OCI-LY3 (cell line): ENCODE results near the gene MTHFD1L.

Experiments used
- H2AFZ ChIP-seq: fragments of 200-600, 300-600 bp; shearing (Covaris generic); 2 replicates; pipeline ENCODE4 v1.6.0; 2014; ENCODE audit warnings: antibody characterized with exemption, low read depth, low read length
- H3K27ac ChIP-seq: fragments of 200-600, 300-600 bp; sonication (generic); 2 replicates; pipeline ENCODE4 v1.5.1; 2014; ENCODE audit warnings: mild to moderate bottlenecking, low read length, moderate library complexity, mixed read lengths
- H3K27me3 ChIP-seq: fragments of 200-600, 300-600 bp; sonication (generic); 2 replicates; pipeline ENCODE4 v1.6.1; 2014; ENCODE audit warnings: low read depth, low read length, mixed read lengths
- H3K36me3 ChIP-seq: fragments of 200-600, 300-600 bp; sonication (generic); replicated peaks from 2 replicates; pipeline ENCODE3; 2014; ENCODE audit warnings: low read depth, low read length, mixed read lengths
- H3K4me1 ChIP-seq: fragments of 300-600, 200-600 bp; sonication (generic); 2 replicates; pipeline ENCODE4 v1.6.1; 2014; ENCODE audit warnings: low read length, mixed read lengths
- H3K4me2 ChIP-seq: fragments of 200-600, 300-600 bp; sonication (generic); 2 replicates; pipeline ENCODE4 v1.6.1; 2014; ENCODE audit warnings: low read length, mixed read lengths
- H3K4me3 ChIP-seq: fragments of 300-600, 200-600 bp; sonication (generic); 2 replicates; pipeline ENCODE4 v1.5.1; 2014; ENCODE audit warnings: antibody characterized with exemption, mild to moderate bottlenecking, low read length, moderate library complexity
- H3K79me2 ChIP-seq: fragments of 300-600, 200-600 bp; shearing (Covaris generic); 2 replicates; pipeline ENCODE4 v1.6.1; 2014; ENCODE audit warnings: mild to moderate bottlenecking, low read length, mixed read lengths
- H3K9ac ChIP-seq: fragments of 300-600, 200-600 bp; shearing (Covaris generic); 2 replicates; pipeline ENCODE4 v1.6.0; 2014; ENCODE audit warnings: mild to moderate bottlenecking, low read length, moderate library complexity
- H3K9me3 ChIP-seq: fragments of 200-600, 300-600 bp; shearing (Covaris generic); 2 replicates; pipeline ENCODE4 v1.6.1; 2014; ENCODE audit warnings: low read length, mixed read lengths; ENCODE audit not compliant: insufficient read depth
- H4K20me1 ChIP-seq: fragments of 200-600, 300-600 bp; sonication (generic); 2 replicates; pipeline ENCODE4 v1.6.1; 2016; ENCODE audit warnings: low read length, mixed read lengths; ENCODE audit not compliant: insufficient read depth
- CTCF ChIP-seq: fragments of 200-600, 300-600 bp; sonication (generic); IDR thresholded peaks from 2 replicates; pipeline ENCODE4 v1.5.1; 2014; ENCODE audit warnings: antibody characterized with exemption, low read length, low read depth
- EZH2phosphoT487 ChIP-seq: fragments of 200-600 bp; shearing (Covaris generic); IDR thresholded peaks from 2 replicates; pipeline ENCODE4 v1.6.1; 2018; ENCODE audit warnings: antibody characterized with exemption, mixed run types, low read depth

MTHFD1L gene

DNA sequence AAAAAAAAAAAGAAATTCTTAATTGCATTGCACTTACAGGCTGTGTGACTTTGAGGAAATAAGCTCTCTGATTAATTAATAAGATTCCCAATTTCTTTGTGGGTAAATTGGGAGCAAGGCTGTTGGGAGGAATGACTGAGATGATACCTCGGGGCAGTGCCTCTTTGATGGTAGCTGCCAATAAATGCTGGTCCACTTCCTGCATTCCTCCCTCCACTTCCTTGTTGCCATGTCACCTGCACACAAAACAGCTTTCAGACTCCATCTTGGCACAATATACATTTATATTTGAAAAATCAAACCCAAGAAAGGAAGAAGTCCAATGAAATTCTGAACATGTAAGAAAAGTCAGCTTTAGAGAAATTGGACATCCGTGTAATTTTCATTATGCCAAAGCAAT, 45.1 kb downstream of the MTHFD1L start:
- H3K4me3 ChIP-seq = no peak overlapping the region
- H2AFZ ChIP-seq = no peak overlapping the region
- no peak overlapping the region for H3K27ac ChIP-seq
- no peaks in the 10 kb centered on the region for H3K4me1 ChIP-seq
- H4K20me1 ChIP-seq = no peaks in the 10 kb centered on the region
- H3K27me3 ChIP-seq = no peaks in the 10 kb centered on the region
- H3K79me2 ChIP-seq = no peaks in the 10 kb centered on the region
- TF ChIP-seq EZH2phosphoT487 = no peak
- TF ChIP-seq CTCF = no peak
- H3K36me3 ChIP-seq = peaks cover 13% of the 10 kb centered on the region
- H3K9me3 ChIP-seq = no peaks in the 10 kb centered on the region
- no peak overlapping the region for H3K9ac ChIP-seq
- no peak overlapping the region for H3K4me2 ChIP-seq

DNA sequence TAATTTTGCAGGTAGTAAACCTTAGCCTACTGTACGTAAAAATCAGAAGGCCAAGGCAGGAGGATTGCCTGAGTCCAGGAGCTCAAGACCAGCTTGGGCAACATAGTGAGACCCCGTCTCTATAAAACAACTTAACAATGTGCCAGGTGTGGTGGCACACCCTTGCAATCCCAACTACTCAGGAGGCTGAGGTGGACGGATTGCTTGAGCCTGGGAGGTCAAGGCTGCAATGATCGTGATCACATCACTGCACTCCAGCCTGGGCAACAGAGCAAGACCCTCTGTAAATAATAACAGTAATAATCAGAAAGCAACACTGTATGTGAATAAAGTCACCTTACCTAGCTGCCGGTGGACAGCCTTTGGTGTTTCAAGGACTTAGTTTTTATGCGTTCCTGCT, 48.9 kb downstream of the MTHFD1L start:
- no peak overlapping the region for H2AFZ ChIP-seq

DNA sequence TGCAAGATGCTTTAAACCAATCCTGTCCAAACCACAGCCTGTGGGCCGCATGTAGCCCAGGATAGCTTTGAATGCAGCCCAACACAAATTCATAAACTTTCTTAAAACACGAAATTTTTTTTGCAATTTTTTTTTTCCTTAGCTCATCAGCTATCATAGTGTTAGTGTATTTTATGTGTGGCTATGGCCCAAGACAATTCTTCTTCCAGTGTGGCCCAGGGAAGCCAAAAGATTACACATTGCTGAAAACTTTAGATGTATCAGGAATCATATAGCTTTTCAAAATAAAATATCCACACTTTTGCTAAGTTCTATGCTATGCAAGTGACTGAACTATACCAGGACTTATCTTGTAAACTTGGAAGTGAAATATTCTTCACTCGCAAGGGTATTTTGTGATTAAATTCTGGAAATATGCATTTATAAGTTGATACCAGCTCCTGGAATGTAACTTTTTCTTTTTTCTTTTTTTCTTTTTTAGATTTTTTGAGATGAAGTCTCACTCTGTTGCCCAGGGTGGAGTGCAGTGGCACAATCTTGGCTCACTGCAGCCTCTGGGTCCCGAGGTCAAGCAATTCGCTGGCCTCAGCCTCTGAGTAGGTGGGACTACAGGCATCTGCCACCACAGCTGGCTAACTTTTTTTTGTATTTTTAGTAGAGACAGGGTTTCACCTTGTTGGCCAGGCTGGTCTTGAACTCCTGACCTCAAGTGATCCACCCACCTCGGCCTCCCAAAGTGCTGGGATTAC, 49.8 kb downstream of the MTHFD1L start:
- no peak overlapping the region for H2AFZ ChIP-seq
- no peaks in the 10 kb centered on the region for H3K27me3 ChIP-seq
- H3K36me3 ChIP-seq = peaks cover 7% of the 10 kb centered on the region
- H3K4me2 ChIP-seq = no peak overlapping the region
- no peak overlapping the region for H3K9ac ChIP-seq
- TF ChIP-seq EZH2phosphoT487 (no peak), CTCF (no peak)
- no peaks in the 10 kb centered on the region for H3K9me3 ChIP-seq
- no peaks in the 10 kb centered on the region for H4K20me1 ChIP-seq
- H3K79me2 ChIP-seq = no peaks in the 10 kb centered on the region
- no peak overlapping the region for H3K4me3 ChIP-seq
- H3K4me1 ChIP-seq = no peaks in the 10 kb centered on the region
- H3K27ac ChIP-seq = no peak overlapping the region

More for the DNA sequence above, 48.9 kb downstream of the MTHFD1L start:
- Histone ChIP-seq H3K9me3 (no peaks in the 10 kb centered on the region), H3K27ac (no peak overlapping the region), H3K36me3 (peaks cover 7% of the 10 kb centered on the region), H4K20me1 (no peaks in the 10 kb centered on the region), H3K27me3 (no peaks in the 10 kb centered on the region), H3K79me2 (no peaks in the 10 kb centered on the region), H3K9ac (no peak overlapping the region), H3K4me2 (no peak overlapping the region), H3K4me3 (no peak overlapping the region), H3K4me1 (no peaks in the 10 kb centered on the region)
- TF ChIP-seq EZH2phosphoT487 (no peak), CTCF (no peak)

DNA sequence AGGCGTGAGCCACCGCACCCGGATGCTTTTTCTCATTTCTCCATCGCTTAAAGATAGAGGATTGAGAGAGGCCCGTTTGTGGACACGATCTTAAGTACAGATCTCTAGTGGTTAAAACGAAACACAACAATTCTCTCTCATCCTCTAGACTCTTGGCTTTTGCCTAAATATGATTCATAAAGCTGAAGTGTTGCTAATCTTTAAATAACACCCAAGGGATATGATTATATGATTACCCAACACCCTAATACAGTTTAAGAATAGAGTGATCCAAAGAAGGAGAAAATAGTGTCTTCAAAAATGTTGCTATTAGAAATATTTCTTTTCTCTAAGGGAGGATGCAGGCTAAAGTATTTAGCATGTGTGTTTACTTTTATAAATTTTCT, 50.4 kb downstream of the MTHFD1L start:
- Histone ChIP-seq H3K4me2 (no peak overlapping the region), H4K20me1 (no peaks in the 10 kb centered on the region), H3K79me2 (no peaks in the 10 kb centered on the region), H3K27me3 (no peaks in the 10 kb centered on the region), H3K9ac (no peak overlapping the region), H3K27ac (no peak overlapping the region), H3K36me3 (peaks cover 4% of the 10 kb centered on the region), H3K4me3 (no peak overlapping the region), H3K9me3 (no peaks in the 10 kb centered on the region), H3K4me1 (no peaks in the 10 kb centered on the region), H2AFZ (no peak overlapping the region)
- no peak for TF ChIP-seq CTCF
- TF ChIP-seq EZH2phosphoT487 = no peak
